ACHN (cell line): ENCODE data around the gene MBOAT1.

Experiments used
- DNase-seq: peaks from one replicate; pipeline ENCODE4 v3.0.0-alpha.2; 2015
- in situ Hi-C: cut with HindIII; loops from 2 replicates; pipeline ENCODE4 v1.10.0; 2017; ENCODE audit warnings: low sequenced_read_pairs, low pct_ligation_motif_present, low pct_unique_long_range_greater_than_20kb

Gene MBOAT1

GRCh38 chr6:20124545-20124944, 87.7 kb downstream of the MBOAT1 start:
- no peak for DNase-seq
- in situ Hi-C loops = no loop called here

- in situ Hi-C loops = no loop called here
- no peak for DNase-seq
Measured at GRCh38 chr6:20119485-20119884, 92.8 kb downstream of the MBOAT1 start.

GRCh38 chr6:20118892-20119291, 93.4 kb downstream of the MBOAT1 start:
- no peak for DNase-seq
- in situ Hi-C loops = no loop called here

GRCh38 chr6:20117474-20117873, 94.8 kb downstream of the MBOAT1 start:
- DNase-seq = peak; percentile 13
- in situ Hi-C loops = no loop called here

- DNase-seq = no peak
- in situ Hi-C loops = no loop called here
Measured at GRCh38 chr6:20116792-20117191, 95.5 kb downstream of the MBOAT1 start.

GRCh38 chr6:20115246-20115980, 96.9 kb downstream of the MBOAT1 start:
- in situ Hi-C loops = no loop called here
- DNase-seq = no peak

GRCh38 chr6:20113649-20114224, 98.5 kb downstream of the MBOAT1 start:
- in situ Hi-C loops = no loop called here
- DNase-seq = no peak

- no peak for DNase-seq
- in situ Hi-C loops = no loop called here
Measured at GRCh38 chr6:20112841-20113240, 99.4 kb downstream of the MBOAT1 start.

GRCh38 chr6:20112241-20112640, 100.0 kb downstream of the MBOAT1 start:
- in situ Hi-C loops = no loop called here
- no peak for DNase-seq

- DNase-seq = no peak
- in situ Hi-C loops = no loop called here
Measured at GRCh38 chr6:20110478-20110877, 101.8 kb downstream of the MBOAT1 start.

GRCh38 chr6:20109526-20109925, 102.7 kb downstream of the MBOAT1 start:
- in situ Hi-C loops = no loop called here
- no peak for DNase-seq

- no peak for DNase-seq
- in situ Hi-C loops = no loop called here
Measured at GRCh38 chr6:20105838-20106237, 106.4 kb downstream of the MBOAT1 start.

- in situ Hi-C loops = no loop called here
- DNase-seq = no peak
Measured at GRCh38 chr6:20104696-20105095, 107.6 kb downstream of the MBOAT1 start.

GRCh38 chr6:20102397-20103073, 109.7 kb downstream of the MBOAT1 start:
- DNase-seq = no peak
- in situ Hi-C loops = no loop called here

GRCh38 chr6:20099156-20099555, 113.1 kb downstream of the MBOAT1 start:
- in situ Hi-C loops = no loop called here
- DNase-seq = no peak

- in situ Hi-C loops = no loop called here
- no peak for DNase-seq
Measured at GRCh38 chr6:20098267-20098876, 113.9 kb downstream of the MBOAT1 start.

GRCh38 chr6:20096536-20096935, 115.7 kb downstream of the MBOAT1 start:
- in situ Hi-C loops = no loop called here
- no peak for DNase-seq

GRCh38 chr6:20095436-20095835, 116.8 kb downstream of the MBOAT1 start:
- in situ Hi-C loops = no loop called here
- no peak for DNase-seq

- peak; percentile 53 for DNase-seq
- in situ Hi-C loops = no loop called here
Measured at GRCh38 chr6:20092071-20092566, 120.2 kb downstream of the MBOAT1 start.
